ENCODE data around the gene SLU7.

Gene SLU7

DNA sequence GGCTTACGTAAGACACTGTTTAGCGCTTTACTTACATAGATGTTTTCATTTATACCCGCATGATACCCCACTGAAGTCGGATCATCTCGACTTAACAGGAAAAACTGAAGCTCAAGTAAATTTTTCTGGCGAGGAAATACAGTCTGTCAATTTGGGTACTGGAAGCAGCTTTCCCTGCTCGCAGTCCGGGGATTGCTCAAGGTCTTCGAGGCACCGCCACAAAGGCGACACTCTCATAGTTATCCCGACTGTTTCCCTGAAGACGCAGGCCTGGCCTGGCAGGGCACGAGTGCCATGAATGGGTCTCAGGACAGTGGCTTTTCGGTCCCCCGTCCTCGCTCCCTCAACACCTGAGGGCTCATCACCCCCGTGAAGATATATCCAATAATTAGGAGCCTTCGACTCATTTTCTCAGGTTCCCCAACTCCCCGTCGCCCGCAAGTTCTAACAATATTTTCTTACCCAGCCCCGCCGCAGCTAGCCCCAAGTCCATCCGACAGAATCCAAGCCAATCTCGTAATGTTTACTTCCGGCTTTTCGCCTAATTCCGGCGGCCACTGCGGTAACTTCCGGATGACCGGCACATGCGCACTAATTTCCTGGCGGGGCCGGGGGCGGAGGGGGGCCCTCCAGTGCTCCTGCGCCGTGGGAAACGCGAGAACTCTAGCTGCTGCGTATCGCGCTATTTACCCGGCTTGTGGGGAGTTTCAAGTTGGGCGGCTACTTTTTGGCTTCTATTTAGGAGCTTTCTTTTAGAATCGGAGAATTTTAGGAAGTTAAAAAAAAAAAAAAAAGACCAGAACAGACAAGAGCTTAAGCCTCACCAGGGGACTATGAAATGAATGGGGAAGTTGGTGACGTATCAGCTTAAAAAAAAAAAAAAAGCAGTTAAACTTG is at the start of gene SLU7:
Gene SLU7, minus strand, starts transcription at position 521 of the 897 bp plus-strand sequence. CDS start 3,787 bp downstream, outside the sequence.
- H3K9me3 Mint-ChIP-seq, result no peaks in the 10 kb centered on the region
- peak within 1 kb of the TSS; percentile 96 for H3K27ac Mint-ChIP-seq
- peaks cover 70% of the 10 kb centered on the region for H3K4me1 Mint-ChIP-seq (ENCODE audit: low read depth)
- peak within 1 kb of the TSS; percentile 98 for H3K4me3 Mint-ChIP-seq
- peaks cover 16% of the 10 kb centered on the region for H3K36me3 Mint-ChIP-seq (ENCODE audit: low read depth)
- no peaks in the 10 kb centered on the region for H3K27me3 Mint-ChIP-seq

- H3K4me3 Mint-ChIP-seq, result peak overlapping the region; percentile 99
These were observed 49.6 kb upstream of the SLU7 start for GRCh38 chr5:160468363-160468975.

DNA sequence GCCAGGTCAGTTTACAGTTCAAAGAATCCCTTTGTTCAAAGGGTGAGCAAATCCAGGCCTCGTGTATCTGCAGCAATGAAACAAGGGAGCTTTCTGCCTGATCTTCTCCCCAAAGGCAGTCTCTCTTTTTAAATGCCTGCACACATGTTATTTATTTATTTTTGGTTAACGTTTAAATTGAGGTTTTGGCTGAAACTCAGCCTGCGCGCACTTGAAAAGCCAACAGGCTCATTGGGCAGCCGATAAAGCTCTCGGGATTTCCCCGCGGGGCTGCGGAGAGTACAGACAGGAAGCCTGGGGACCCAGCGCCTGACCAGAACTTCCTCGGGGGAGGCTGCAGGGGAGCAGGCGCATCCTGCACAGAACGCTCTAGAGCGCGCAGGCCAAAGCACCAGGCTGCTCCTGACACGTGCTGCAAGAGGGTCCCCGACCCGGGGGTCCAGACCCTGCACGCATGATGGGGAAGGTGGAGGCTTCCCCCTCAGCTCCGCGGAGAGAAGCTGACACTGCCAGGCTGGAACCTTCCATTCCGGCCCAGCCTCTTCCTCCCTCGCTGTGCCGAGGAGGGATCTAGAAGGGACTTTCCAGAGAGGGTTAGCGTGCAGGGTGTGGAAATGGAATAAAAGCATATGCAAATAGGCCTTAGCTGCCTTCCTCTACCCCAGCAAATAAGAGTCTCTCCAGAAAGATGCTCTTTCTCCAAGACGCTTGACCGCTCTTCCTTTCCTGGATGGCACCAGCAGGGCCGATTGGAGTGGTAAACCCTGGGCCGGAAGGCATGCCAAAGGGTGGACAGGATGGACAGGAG is 48.9 kb upstream of the SLU7 start:
- H3K27me3 Mint-ChIP-seq, result no peaks in the 10 kb centered on the region
- peak overlapping the region; percentile 99 for H3K27ac Mint-ChIP-seq
- H3K36me3 Mint-ChIP-seq (ENCODE audit: low read depth), result peaks cover 40% of the 10 kb centered on the region
- H3K9me3 Mint-ChIP-seq, result no peaks in the 10 kb centered on the region
- peaks cover 84% of the 10 kb centered on the region for H3K4me1 Mint-ChIP-seq (ENCODE audit: low read depth)
- peak overlapping the region; percentile 99 for H3K4me3 Mint-ChIP-seq

More at GRCh38 chr5:160468363-160468975, 49.6 kb upstream of the SLU7 start:
- Mint-ChIP-seq H3K27ac (peak overlapping the region; percentile 99), H3K4me1 (ENCODE audit: low read depth) (peaks cover 87% of the 10 kb centered on the region), H3K9me3 (no peaks in the 10 kb centered on the region), H3K36me3 (ENCODE audit: low read depth) (peaks cover 47% of the 10 kb centered on the region), H3K27me3 (no peaks in the 10 kb centered on the region)

DNA sequence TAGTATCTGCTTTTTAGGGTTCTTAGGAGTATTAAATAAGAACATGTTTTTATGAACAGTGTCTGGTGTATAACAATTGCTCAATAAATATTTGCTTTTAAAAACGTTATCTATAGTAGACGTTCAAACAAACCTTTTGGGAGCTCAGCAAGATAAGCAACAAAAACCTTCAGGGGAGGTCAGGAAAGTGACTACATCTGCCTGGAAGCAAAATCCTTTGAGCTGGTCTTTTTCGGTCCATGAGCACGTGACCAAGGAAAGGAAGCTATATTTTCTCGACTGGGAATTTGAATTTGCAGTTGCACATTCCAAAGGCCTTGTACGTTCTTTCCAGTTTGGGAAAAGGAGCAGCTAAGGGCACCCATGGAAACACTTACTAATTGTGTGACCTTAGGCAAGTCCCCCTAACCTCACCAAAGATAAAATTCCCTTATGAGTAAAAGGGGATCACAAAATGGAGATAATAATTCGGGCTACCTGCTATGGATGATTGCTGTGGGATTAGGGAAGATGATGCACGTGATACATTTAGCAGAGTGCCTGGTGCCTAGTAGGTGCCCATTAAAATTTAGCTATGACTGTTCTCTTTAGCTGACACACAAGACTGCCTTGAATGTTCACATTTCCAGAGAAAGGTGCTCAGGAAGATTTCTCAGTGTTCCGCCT is 48.1 kb upstream of the SLU7 start:
- Mint-ChIP-seq H3K36me3 (ENCODE audit: low read depth) (peaks cover 34% of the 10 kb centered on the region), H3K9me3 (no peaks in the 10 kb centered on the region), H3K4me3 (peak overlapping the region; percentile 99), H3K27ac (peak overlapping the region; percentile 99), H3K27me3 (no peaks in the 10 kb centered on the region), H3K4me1 (ENCODE audit: low read depth) (peaks cover 86% of the 10 kb centered on the region)

- no peaks in the 10 kb centered on the region for H3K27me3 Mint-ChIP-seq
- H3K27ac Mint-ChIP-seq, result peak overlapping the region; percentile 99
- peaks cover 26% of the 10 kb centered on the region for H3K36me3 Mint-ChIP-seq (ENCODE audit: low read depth)
- peaks cover 79% of the 10 kb centered on the region for H3K4me1 Mint-ChIP-seq (ENCODE audit: low read depth)
- no peaks in the 10 kb centered on the region for H3K9me3 Mint-ChIP-seq
- no peak overlapping the region for H3K4me3 Mint-ChIP-seq
These were observed 47.2 kb upstream of the SLU7 start for GRCh38 chr5:160466116-160466515.

GRCh38 chr5:160464466-160464797 is 45.6 kb upstream of the SLU7 start:
- H3K27ac Mint-ChIP-seq, result peak overlapping the region; percentile 89

DNA sequence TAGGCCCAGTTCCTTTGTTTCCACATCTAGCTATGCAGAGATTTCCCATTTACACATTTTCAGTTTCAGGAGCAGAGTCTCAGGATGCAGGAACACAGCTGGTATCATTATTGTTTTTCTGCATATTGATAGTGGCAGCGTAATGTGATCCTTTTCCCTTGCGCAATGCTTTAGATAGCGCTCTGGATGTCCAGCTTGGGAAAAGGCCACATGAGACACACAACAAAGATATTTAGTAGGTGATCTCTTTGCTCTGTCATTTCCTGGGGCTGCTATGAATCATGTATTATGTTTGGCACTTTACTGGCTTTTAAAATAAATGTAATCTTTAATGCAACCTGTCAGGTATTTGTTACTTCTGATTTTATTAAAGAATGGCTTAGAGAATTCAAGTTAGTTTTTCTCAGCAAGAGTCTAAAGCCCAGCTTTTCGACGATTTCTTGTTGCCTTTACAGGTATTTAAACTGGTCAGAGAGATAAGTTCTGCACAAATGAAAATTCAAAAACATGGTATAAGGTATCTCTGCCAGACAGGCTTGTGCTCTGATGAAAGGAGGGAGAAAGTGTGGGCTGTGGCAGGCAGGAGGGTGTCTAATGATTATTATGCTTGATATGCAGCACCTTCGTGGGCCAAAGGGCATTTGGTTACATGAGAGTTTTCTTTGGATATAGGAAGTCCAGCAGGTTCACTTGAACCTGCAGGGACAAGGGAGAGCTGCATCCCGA is 45.0 kb upstream of the SLU7 start:
- Mint-ChIP-seq H3K27ac (peak overlapping the region; percentile 89), H3K4me1 (ENCODE audit: low read depth) (peaks cover 76% of the 10 kb centered on the region), H3K36me3 (ENCODE audit: low read depth) (peaks cover 4% of the 10 kb centered on the region), H3K4me3 (peak overlapping the region; percentile 46), H3K27me3 (no peaks in the 10 kb centered on the region), H3K9me3 (no peaks in the 10 kb centered on the region)

More at GRCh38 chr5:160464466-160464797, 45.6 kb upstream of the SLU7 start:
- Mint-ChIP-seq H3K36me3 (ENCODE audit: low read depth) (peaks cover 9% of the 10 kb centered on the region), H3K4me3 (peak overlapping the region; percentile 46), H3K9me3 (no peaks in the 10 kb centered on the region), H3K27me3 (no peaks in the 10 kb centered on the region), H3K4me1 (ENCODE audit: low read depth) (peaks cover 73% of the 10 kb centered on the region)

DNA sequence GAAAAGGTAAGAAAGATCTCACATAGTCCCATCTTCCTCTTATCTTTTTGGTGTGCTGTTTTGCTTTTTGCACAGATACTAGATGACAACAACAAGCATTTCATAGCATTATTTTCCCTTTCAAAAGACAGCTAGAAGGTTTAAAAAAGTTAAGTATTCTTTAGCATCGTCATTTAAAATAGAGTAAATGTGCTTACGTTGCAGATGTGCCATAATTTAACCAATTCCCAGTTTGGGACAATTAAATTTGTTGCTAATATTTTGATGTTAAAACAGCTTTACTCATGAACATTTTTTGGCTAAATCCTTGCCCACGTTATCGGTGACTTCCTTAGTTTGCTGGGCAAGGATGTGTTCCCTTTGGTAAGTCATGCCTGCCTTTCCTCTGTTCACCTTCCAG is 44.3 kb upstream of the SLU7 start:
- Mint-ChIP-seq H3K4me1 (ENCODE audit: low read depth) (peaks cover 77% of the 10 kb centered on the region), H3K27ac (peak overlapping the region; percentile 89), H3K36me3 (ENCODE audit: low read depth) (peaks cover 3% of the 10 kb centered on the region), H3K9me3 (no peaks in the 10 kb centered on the region), H3K27me3 (no peaks in the 10 kb centered on the region), H3K4me3 (no peak overlapping the region)

DNA sequence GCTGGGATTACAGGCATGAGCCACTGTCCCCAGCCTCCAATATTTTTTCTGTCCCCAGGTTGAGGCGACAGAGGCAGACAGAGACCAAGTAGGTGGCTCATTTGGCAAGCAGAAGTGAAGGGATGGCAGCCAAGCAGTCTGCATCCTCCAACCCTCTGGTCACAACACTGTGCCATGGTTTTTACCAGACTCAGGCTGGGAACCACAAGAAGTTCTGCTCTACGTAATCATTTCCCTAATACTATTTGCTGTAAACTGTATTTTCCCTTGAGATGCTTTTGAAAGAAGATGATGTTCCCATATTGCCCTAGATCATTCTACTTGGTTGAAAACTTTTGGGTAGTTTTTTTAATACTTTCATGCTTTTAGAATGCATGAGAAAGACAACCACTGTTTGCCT is 43.3 kb upstream of the SLU7 start:
- H3K9me3 Mint-ChIP-seq, result no peaks in the 10 kb centered on the region
- H3K27me3 Mint-ChIP-seq, result no peaks in the 10 kb centered on the region
- H3K4me3 Mint-ChIP-seq, result no peak overlapping the region
- H3K4me1 Mint-ChIP-seq (ENCODE audit: low read depth), result peaks cover 69% of the 10 kb centered on the region
- no peaks in the 10 kb centered on the region for H3K36me3 Mint-ChIP-seq (ENCODE audit: low read depth)
- H3K27ac Mint-ChIP-seq, result peak overlapping the region; percentile 30

DNA sequence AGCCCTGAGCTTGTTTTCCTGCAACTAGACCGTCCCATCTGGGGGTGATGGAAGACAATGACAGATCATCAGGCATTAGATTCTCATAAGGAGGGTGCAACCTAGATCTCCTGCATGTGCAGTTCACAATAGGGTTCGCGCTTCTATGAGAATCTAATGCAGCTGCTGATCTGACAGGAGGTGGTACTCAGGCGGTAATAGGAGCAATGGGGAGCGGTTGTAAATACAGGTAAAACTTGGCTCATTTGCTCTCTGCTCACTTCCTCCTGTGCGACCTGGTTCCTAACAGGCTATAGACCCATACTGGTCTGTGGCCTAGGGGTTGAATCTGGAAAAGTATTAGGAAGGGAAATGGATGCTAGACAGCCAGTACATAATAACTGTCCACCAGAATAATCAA is 42.5 kb upstream of the SLU7 start:
- Mint-ChIP-seq H3K36me3 (ENCODE audit: low read depth) (no peaks in the 10 kb centered on the region), H3K27me3 (no peaks in the 10 kb centered on the region), H3K4me3 (no peak overlapping the region), H3K4me1 (ENCODE audit: low read depth) (peaks cover 67% of the 10 kb centered on the region), H3K9me3 (no peaks in the 10 kb centered on the region), H3K27ac (no peak overlapping the region)

DNA sequence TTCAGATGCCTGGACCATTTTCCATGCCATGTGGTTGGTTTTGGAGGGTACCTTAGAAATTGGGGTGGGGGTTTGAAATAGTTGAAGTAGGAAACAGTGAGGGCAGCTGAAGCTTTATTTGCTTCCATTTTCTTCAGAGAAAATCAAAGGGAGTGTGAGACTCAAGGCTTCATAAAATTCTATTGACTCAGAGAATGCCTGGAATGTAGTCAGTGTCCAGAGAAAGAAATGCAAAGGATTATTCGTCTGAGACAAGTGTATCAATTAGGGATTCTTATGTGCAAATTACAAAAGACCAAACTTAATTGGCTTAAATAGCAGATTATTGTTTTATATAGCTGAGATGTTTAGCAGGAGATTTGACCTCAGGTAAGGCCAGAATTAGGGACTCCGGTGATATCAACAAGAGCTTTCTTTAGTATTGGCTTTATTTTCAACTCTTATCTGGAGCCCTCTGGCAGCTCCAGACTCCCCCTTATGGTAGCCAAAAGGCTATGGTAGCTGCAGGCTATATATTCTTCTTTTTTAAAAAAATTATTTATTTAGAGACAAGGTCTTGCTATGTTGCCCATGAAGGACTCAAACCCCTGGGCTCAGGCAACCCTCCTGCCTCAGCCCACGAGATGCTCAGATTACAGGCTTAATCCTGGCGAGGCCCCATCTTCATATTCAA is 41.6 kb upstream of the SLU7 start:
- no peak overlapping the region for H3K4me3 Mint-ChIP-seq
- peaks cover 1% of the 10 kb centered on the region for H3K27me3 Mint-ChIP-seq
- H3K36me3 Mint-ChIP-seq (ENCODE audit: low read depth), result no peaks in the 10 kb centered on the region
- H3K9me3 Mint-ChIP-seq, result no peaks in the 10 kb centered on the region
- H3K4me1 Mint-ChIP-seq (ENCODE audit: low read depth), result peaks cover 68% of the 10 kb centered on the region
- peak overlapping the region; percentile 3 for H3K27ac Mint-ChIP-seq

GRCh38 chr5:160458806-160459800 is 40.2 kb upstream of the SLU7 start:
- Mint-ChIP-seq H3K4me1 (ENCODE audit: low read depth) (peaks cover 58% of the 10 kb centered on the region), H3K27ac (peak overlapping the region; percentile 87), H3K9me3 (no peaks in the 10 kb centered on the region), H3K27me3 (peaks cover 6% of the 10 kb centered on the region), H3K36me3 (ENCODE audit: low read depth) (no peaks in the 10 kb centered on the region), H3K4me3 (peak overlapping the region; percentile 7)

- H3K4me1 Mint-ChIP-seq (ENCODE audit: low read depth), result peaks cover 51% of the 10 kb centered on the region
- H3K36me3 Mint-ChIP-seq (ENCODE audit: low read depth), result no peaks in the 10 kb centered on the region
- H3K4me3 Mint-ChIP-seq, result no peak overlapping the region
- peaks cover 6% of the 10 kb centered on the region for H3K27me3 Mint-ChIP-seq
- no peak overlapping the region for H3K27ac Mint-ChIP-seq
- no peaks in the 10 kb centered on the region for H3K9me3 Mint-ChIP-seq
These were observed 38.4 kb upstream of the SLU7 start for GRCh38 chr5:160457252-160457651.
